ENCODE measurements around the gene CLOCK. TPM values are rescaled to one million over a fixed set of nuclear protein-coding genes. Genes with fewer than 3 reads are reported as not detected.

CLOCK gene
- total and polyA plus RNA-seq, 2 of the 13 experiments (the other 11 are each of a cell fraction or from before 2014, with no cell fraction given), result 8.8 to 13.5 TPM

- TF ChIP-seq ZNF235 (CRISPR knock-in tag; IDR thresholded peaks at IDR 0.05; ENCODE audit: borderline replicate concordance) (peak; percentile 96), MAZ (IDR thresholded peaks at IDR 0.05; ENCODE audit: borderline replicate concordance, low read depth, low read length) (peak; percentile 85; the same call in 1 of the 2 replicates), MAZ (CRISPR knock-in tag; IDR thresholded peaks at IDR 0.05; ENCODE audit: low read depth) (peak; percentile 83), ZNF691 (CRISPR knock-in tag; IDR thresholded peaks at IDR 0.05; ENCODE audit: borderline replicate concordance, low read depth) (0 out of 2 replicates have a peak, but pooled peaks have one; percentile 39), MYPOP (CRISPR knock-in tag; IDR thresholded peaks at IDR 0.05) (peak; percentile 87), RBAK (CRISPR knock-in tag; IDR thresholded peaks at IDR 0.05) (no peak), ZBTB34 (CRISPR knock-in tag; IDR thresholded peaks at IDR 0.05) (peak; percentile 47; the same call in 1 of the 2 replicates), PAXIP1 (CRISPR knock-in tag; conservative IDR thresholded peaks at IDR 0.05) (peak; percentile 19; the same call in 1 of the 2 replicates), ESRRA (CRISPR knock-in tag; IDR thresholded peaks at IDR 0.05; ENCODE audit: low read depth) (peak; percentile 62; the same call in 1 of the 2 replicates), ZNF432 (CRISPR knock-in tag; IDR thresholded peaks at IDR 0.05; ENCODE audit: borderline replicate concordance) (no peak), HIC2 (CRISPR knock-in tag; IDR thresholded peaks at IDR 0.05; ENCODE audit: low read depth) (no peak), GLI4 (CRISPR knock-in tag; IDR thresholded peaks at IDR 0.05; ENCODE audit: borderline replicate concordance) (peak; percentile 78; the same call in 1 of the 2 replicates), ZNF337 (CRISPR knock-in tag; IDR thresholded peaks at IDR 0.05; ENCODE audit: borderline replicate concordance, low read depth) (peak; percentile 50; the same call in 1 of the 2 replicates), ZNF101 (CRISPR knock-in tag; IDR thresholded peaks at IDR 0.05; ENCODE audit: borderline replicate concordance, low read depth) (0 out of 2 replicates have a peak, but pooled peaks have one; percentile 66), TFDP2 (CRISPR knock-in tag; IDR thresholded peaks at IDR 0.05) (peak; percentile 75), NCOA1 (CRISPR knock-in tag; IDR thresholded peaks at IDR 0.05) (no peak)
These were observed 836 bp downstream of the CLOCK start (continued) for GRCh38 chr4:55545641-55546505.
